Midbrain (tissue), 1 donor: ENCODE results near the gene SPC24.
"Not testable (repeated sequence)": the region's sequence is repeated elsewhere in the genome, so short reads cannot be mapped to it uniquely, and the experiment has no call there.

Experiments
- DNase-seq: peaks from one replicate; lab custom pipeline; 2025; lab: John Stamatoyannopoulos, UW

The SPC24 gene

DNA sequence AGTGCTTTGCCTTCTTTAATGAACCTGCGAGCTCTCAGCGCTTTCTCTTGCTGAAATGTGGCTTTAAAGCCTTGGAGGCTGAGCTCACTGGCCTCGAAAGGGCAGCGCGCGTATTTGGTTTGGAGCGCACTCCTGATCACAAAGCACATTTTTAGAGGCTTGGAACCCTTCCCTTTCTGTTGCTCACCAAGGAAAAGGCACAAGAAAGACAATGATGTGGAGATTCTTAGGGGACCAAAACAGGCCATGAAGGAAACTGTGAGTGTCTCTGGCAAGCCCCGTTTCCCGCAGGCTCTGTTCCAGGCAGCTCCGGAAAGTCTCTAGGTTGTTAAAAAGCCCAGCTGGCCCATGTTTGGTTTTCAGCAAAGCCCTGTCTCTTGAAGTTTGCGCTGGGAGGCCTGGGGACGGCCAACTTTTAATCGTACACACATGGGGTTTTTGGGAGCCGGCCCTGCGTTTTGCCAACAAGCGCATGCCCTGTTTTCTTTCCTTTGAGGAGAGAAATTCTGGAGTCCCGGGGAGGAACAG lies 9.4 kb upstream of the SPC24 start:
- peak; percentile 86 for DNase-seq

DNA sequence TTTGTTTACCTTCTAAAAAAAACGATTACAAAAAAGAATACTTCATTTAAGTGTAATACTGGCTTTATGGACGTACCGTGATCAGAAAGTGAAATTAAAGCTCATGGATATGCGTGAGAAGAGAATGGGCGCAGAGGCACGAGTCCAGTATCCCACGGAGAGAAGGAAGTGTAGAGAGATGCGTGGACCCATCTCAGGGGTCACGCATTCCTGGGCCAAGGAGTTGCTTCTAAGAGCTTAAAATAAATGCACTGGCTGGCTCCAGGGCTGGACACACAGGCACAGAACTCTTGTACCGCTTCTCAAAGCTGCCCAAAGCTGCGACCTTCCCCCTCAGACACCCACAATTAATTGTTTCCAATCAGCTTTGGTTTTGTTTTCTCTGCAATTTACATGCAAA lies 8.7 kb upstream of the SPC24 start:
- no peak for DNase-seq

DNA sequence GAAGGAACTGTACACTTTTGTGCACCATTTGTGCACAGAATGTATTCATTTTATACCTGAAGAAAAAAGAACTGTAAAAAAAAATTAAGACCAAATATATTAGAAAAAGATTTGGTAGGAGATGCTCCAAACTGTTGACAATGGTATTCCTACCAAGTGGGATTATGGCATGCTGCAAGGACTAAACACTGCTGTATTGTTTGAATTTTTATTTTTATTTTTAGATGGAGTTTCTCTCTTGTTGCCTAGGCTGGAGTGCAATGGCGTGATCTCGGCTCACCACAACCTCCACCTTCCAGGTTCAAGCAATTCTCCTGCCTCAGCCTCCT lies 4.8 kb upstream of the SPC24 start:
- not testable (repeated sequence) for DNase-seq

DNA sequence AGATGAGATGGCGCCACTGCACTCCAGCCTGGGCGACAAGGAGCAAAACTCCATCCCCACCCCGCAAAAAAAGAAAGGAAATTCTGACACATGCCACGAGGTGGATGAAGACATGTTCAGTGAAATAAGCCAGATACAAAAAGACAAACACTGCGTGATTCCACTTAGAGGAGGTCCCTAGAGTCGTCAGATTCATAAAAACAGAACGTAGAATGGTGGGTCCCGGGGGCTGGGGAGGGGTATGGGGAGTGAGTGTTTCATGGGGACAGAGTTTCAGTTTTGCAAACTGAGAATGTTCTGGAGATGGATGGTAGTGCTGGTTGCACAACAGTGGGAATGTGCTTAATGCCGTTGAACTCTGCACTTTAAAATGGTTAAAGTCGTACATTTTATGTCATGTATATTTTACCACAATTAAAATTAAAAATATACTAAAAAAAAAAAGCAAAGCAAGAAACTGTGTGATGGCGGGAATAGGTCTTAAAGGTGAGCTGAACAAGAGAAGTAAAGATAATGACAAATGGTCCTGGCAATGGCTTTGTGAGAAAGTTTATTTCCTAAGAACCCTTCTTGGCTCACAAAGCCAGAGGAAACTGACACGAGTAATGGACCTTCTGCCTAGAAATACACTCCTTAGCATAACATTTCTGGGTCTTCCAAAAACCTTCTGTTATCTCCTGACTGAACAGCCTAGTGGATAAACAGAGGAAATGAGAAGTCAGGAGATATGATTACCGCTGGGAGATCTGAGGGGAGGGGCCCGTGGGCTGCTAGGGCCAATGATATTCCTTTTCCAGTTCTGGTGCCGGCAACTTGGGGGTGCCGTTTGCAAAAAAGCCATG lies 4.2 kb upstream of the SPC24 start:
- no peak for DNase-seq

DNA sequence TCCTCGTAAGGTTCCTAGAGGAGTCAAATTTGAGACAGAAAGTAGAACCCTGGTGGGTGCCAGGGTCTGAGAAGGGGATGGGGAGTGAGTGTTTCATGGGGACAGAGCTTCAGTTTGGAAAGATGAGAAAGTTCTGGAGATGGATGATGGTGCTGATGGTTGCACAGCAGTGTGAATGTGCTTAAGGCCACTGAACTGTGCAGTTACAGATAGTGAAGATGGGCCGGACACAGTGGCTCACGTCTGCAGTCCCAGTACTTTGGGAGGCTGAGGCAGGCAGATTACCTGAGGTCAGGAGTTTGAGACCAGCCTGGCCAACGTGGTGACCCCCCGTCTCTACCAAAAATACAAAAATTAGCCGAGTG lies 917 bp downstream of the SPC24 start:
- DNase-seq: no peak

DNA sequence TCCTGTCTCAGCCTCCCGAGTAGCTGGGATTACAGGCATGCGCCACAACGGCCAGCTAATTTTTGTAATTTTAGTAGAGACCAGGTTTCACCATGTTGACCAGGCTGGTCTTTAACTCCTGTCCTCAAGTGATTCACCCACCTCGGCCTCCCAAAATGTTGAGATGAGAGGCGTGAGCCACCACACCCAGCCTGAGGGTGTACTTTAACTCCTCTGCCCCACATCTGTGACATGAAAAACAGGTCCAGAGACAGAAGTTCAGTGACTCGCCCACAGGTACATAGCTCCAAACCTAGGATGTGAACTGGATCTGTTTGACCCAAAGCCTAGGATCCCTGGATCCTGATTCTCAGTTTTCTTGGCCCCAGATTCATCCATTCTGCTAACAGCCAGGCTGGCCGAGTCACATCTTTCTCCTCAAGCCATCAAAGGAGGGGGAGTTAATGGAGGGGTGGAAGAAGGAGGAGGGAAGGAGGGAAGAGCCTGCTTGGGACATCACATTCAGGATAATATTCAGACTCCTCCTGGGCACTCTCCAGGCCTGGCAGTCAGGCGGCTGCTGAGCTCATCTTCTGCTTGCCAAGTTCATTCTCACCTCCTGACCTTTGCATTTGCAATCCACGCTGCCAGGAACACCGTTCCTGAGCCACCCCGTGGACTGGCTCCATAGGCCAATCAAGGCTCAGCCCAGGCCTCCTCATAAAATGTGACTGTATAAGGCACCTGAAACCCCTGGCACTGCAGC lies 3.1 kb downstream of the SPC24 start:
- DNase-seq: peak; percentile 22

DNA sequence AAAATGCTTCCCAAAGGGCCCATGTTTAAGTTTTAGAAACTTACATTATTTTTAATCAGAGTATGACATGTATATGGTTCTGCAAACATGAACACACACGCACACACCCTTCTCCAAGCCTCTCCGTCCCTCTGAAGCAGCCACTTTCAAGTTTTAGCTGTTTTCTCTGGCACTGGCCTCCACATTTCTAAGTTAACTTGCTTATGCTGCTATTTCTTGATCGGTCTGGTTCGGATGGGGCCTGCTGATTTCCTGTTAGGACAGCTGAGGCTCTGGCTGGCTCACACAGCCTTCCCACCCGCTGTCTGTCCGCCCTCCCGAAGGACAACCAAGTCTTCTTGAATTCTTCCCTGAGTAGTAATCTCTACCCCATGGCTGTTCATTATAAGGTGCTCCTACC lies 4.4 kb downstream of the SPC24 start:
- no peak for DNase-seq

DNA sequence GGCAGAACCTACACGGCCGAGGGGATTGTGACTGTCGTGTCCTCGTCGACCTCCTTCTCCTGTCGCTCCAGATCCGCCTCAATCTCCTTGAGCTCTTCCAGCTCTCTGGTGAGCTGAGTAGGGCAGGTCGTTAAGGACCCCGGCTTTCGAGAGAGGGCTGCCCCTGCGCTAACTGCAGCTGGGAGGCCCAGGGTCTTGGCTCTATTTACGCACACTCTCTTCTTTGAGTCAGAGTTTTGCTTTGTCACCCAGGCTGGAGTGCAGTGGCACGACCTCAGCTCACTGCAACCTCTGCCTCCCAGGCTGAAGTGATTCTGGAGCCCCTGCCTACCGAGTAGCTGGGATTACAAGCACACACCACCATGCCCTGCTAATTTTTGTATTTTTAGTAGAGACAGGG lies 7.6 kb downstream of the SPC24 start:
- no peak for DNase-seq

DNA sequence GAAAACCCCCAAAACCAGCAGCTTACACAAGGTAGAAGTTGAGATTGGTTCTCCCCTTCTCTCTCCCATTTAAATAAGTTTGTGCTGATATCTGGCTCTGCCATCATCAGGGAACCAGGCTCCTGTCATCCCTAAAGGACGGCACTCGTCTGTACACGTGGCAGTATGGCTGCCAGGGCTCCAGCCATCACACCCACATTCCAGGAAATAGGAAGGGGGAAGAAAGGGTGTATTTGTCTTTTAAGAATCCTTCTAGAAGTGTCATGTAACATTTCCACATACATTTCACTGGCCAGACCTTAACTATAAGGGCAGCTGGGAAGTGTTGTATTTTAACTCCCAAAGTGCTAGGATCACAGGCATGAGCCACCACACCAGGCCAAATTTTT lies 10.1 kb downstream of the SPC24 start:
- DNase-seq: no peak

DNA sequence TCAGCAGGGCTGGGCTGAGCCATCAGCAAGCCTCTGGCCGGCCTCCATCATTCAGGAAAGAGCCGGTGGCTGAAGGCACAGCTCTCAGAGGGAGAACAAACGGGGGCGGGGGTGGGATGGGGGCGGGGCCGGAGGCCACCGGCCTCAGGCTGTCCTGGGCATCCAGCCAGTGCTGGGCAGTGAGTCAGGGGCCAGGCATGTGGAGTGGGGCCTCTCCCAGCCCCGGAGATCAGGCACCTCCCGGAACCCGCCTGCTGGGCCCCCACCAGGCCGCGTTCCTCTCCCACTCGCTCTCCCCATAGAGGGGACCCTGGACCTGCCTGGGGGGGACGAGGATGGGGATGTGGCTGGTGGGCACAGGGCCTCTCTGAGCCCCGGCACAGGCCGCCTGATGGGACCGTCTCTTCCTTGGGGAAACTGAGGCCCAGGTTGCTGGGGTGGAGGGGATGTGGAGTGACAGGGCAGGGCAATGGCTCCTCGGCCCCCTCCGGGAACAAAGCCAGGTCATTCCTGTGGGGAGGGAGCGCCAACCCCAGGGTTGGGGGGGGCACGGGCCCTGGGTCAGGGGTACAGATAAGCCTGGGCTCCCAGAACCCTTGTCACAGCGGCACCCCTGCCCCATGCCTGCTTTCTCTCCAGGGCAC lies 12.9 kb downstream of the SPC24 start:
- peak; percentile 39 for DNase-seq

DNA sequence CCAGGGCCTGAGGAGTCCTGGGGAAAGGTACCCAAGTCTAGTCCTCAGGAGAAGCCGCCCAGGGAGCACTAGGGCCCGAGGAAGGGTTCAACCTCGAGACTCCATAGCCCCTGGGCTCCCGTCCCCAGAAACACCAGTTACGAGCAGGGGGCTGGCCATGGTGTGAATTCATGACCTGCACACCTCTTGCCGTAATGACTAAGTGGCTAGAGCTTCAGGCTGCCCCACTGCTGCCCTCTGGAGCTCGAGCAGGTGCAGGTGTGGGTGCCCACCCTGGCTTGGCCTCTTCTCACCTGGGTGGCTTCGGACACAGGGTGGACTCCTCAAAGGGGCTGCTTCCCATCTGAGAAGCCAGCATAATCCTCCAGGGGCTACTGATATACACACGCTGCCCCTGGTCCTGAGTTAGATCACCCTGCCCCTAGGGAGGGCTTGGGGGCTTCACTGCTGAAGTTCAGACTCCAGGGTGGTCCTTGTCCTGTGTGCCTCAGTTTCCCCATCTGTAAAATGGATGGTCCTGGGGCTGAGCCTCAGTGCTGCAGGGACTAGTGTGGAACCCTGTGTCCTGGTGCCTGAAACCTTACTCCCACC lies 13.6 kb downstream of the SPC24 start:
- no peak for DNase-seq

DNA sequence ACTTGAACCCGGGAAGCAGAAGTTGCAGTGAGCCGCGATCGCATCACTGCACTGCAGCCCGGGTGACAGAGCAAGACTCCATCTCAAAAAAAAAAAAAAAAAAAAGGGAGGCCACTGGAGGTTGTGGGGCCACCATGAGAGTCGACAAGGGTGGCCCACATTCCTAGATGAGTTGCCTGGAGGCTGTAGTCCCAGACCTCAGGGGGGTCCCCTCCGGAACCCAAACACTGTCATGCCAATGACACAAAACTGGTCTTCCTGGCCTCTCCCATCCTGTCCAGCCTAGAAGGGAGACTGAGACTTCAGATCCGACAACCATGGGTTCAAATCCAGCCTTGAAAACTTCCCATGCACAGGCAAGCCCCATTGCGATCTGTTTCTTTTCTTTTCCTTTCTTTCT lies 14.7 kb downstream of the SPC24 start:
- DNase-seq: no peak

DNA sequence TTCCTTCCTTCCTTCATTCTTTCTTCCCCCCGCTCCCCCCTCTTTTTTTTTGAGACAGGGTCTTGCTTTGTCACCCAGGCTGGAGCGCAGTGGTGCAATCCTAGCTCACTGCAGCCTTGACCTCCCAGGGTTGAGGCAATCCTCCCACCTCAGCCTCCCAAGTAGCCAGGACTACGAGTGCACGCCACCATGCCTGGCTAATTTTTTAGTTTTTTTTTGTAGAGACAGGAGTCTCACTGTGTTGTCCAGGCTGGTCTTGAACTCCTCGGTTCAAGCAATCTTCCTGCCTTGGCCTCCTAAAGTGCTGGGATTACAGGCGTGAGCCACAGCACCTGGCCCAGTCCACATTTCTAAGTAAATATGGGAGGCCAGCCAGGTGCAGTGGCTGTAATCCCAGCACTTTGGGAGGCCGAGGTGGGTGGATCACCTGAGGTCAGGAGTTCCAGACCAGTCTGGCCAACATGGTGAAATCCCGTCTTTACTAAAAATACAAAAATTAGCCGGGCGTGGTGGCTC lies 15.5 kb downstream of the SPC24 start:
- not testable (repeated sequence) for DNase-seq

DNA sequence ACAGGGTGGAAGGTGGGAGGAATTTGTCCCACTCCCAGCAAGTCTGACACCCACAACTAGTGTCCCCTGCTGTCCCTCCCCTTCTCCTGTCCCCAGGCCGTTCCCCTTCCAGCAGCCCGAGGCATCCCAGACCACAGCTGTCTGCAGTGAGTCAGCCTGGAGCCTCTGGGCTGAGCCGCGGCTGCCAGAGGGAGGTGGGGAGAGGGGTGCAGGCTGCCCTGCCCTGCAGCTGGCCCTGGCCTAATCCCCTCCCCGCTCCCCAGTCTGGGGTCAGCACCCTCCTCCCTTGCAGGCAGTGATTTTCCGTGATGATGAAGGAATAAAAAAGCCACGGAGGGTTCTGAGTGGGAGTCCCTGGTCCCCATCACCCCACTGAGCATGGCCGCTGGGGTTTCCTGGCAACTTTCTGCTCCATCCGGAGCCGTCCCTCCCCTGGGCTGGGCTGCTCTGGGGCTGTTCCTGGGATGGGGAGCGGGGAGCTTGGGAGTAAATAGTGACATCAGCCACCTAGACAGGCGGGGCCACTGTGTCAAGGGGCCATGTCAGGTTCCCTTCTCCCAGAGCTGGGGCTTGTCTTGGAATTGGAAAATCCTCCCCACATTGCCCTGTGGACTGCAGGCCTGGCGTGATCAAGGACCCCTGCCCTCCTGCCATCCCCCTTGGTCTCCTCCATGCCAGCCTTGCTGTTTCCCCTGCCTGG lies 16.8 kb downstream of the SPC24 start:
- peak; percentile 6 for DNase-seq

DNA sequence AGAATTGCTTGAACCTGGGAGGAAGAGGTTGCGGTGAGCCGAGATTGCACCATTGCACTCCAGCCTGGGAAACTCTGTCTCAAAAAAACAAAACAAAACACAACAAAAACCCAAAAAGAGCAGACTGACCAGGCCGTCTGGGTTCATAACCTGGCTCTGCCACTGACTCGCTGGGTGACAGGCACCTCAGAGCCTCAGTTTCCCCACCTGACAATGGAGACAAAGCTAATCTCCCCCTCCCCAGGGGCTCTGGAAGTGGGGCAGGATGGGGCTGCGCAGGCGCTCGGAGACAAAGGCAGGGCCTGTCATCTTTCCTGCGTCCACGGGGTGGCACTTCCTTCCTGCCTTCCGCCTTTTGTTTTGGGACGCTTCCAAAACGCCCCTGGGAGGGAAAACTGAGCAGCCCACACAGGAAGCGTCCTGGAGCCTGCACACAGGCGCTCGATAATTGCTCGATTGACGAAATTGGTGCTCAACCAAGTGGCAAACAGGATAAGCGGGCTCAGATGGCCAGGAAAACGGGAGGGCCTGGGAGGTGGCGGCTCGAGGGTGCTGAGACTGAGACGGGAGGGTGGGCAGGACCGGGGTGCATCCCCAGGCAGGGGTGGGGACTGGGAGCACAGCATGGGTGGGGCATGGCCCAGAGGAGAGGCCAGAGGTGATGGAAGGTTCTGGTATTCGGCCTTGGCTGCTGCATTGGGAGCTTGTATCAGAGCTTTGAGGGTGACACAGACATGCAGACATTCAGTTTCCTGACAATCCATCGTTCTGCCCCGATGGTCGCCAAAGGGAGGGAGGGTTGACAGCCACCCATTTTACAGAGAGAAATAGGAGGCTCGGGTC lies 17.8 kb downstream of the SPC24 start:
- peak; percentile 71 for DNase-seq

DNA sequence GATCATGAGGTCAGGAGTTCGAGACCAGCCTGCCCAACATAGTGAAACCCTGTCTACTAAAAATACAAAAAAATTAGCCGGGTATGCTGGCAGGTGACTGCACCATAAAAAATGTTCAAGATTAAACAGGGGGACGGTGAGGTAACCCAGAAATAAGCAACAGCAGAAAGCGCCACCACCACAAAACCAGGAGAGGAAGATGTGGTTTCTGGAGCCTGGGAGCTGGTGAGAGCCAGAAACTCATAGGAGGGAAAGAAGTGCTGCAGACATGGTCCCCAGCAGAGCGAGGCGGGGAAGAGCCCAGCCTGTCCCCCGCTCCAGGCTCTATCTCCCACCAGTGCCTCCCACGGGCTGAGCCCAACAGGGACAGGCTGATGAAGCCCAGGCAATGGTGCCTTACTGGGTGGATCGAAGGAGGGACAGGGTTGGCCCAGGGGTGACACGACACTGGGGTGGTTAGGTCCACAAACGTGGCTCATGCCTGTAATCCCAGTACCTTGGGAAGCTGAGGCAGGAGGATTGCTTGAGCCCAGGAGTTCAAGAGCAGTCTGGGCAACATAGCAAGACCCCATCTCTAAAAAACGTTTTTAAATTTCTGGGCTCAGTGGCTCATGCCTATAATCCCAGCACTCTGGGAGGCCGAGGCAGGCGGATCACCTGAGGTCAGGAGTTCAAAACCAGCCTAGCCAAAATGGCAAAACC lies 19.0 kb downstream of the SPC24 start:
- no peak for DNase-seq

DNA sequence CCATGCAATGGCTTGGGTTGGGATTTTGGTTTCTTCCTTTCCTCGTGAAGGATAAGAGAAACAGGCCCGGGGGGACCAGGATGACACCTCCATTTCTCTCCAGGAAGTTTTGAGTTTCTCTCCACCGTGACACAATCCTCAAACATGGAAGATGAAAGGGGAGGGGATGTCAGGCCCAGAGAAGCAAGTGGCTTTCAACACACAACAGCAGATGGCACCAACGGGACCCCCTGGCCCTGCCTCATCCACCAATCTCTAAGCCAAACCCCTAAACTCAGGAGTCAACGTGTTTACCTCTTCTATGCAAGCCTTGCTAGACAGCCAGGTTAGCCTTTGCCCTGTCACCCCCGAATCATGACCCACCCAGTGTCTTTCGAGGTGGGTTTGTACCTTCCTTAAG lies 24.1 kb downstream of the SPC24 start:
- no peak for DNase-seq

DNA sequence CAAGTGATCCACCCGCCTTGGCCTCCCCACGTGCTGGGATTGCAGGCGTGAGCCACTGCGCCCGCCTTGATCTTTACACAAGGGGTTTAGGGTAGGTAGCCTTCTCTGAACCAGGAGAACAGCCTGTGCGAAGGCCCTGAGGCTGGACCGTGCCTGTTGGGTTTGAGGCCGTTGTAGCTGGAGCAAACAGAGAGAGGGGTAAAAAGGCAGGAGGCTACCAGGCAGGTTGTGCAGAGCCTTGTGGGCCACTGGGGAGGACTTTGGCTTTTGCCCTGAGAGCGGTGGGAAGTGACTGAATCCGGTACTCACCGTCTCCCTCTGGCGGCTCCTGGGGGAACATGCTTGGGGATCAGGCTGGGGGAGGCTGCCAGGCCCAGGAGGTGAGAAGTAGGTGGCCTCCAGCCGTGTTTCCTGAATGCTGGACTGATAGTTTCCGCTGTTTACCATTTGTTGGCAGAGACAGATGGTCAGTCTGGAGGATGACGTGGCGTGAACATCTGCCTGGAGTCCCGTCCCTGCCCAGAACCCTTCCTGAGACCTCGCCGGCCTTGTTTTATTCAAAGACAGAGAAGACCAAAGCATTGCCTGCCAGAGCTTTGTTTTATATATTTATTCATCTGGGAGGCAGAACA lies 24.6 kb downstream of the SPC24 start:
- DNase-seq: peak; percentile 61

DNA sequence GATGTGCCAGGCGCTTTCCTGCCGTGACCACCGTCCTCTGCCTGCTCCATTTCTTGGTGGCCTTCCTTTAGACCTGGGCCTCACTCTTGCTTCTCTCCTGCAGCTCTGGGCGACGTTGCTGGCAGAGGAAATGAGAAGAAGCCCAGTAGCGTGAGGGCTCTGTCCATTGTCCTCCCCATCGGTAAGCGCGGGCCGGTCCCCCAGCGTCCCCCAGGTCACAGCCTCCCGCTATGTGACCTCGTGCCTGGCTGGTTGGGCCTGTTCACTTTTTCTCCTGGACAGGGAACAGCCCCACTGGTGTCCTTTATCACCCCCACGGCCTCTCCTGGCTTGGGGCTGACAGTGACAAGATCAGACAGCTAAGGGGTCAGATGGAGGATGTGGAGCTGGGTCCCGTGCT lies 27.7 kb downstream of the SPC24 start:
- no peak for DNase-seq
